Osteoblast (primary cell): ENCODE data around the gene TIAM2. TPM values are rescaled to one million over a fixed set of nuclear protein-coding genes. Genes with fewer than 3 reads are reported as not detected.

ENCODE experiments used
- DNase-seq: peaks from one replicate; pipeline ENCODE4 v3.0.0; 2011; ENCODE audit warnings: low spot score, mixed read lengths; ENCODE audit not compliant: insufficient read length; ENCODE audit errors: missing footprints
- H2AFZ ChIP-seq: 2 replicates; pipeline ENCODE4 v1.6.0; 2011; ENCODE audit warnings: mild to moderate bottlenecking, low read length
- H3K27ac ChIP-seq: 2 replicates; pipeline ENCODE4 v1.5.1; 2011; ENCODE audit warnings: mild to moderate bottlenecking, low read depth, low read length, moderate library complexity
- H3K27me3 ChIP-seq: 2 replicates; pipeline ENCODE4 v1.6.0; 2012; ENCODE audit warnings: mild to moderate bottlenecking, control low read depth, inconsistent platforms, low read length, moderate library complexity; ENCODE audit not compliant: insufficient read depth
- H3K36me3 ChIP-seq: 2 replicates; pipeline ENCODE4 v1.5.1; 2011; ENCODE audit warnings: mild to moderate bottlenecking, low read length, control low read depth, moderate library complexity; ENCODE audit not compliant: insufficient read depth
- H3K4me1 ChIP-seq: 2 replicates; pipeline ENCODE4 v1.5.1; 2011; ENCODE audit warnings: mild to moderate bottlenecking, low read length, control low read depth, moderate library complexity; ENCODE audit not compliant: insufficient read depth
- H3K4me2 ChIP-seq: 2 replicates; pipeline ENCODE4 v1.6.0; 2011; ENCODE audit warnings: mild to moderate bottlenecking, low read length; ENCODE audit not compliant: insufficient read depth
- H3K4me3 ChIP-seq: fragments of 200-600 bp; sonication (generic); 3 replicates; pipeline ENCODE4 v1.5.1; 2012; ENCODE audit warnings: mild to moderate bottlenecking, low read length, inconsistent platforms; ENCODE audit not compliant: insufficient read depth
- H3K79me2 ChIP-seq: 2 replicates; pipeline ENCODE4 v1.6.0; 2012; ENCODE audit warnings: mild to moderate bottlenecking, low read length, control low read depth, inconsistent platforms; ENCODE audit not compliant: insufficient read depth
- H3K9me3 ChIP-seq: 2 replicates; pipeline ENCODE4 v1.5.1; 2011; ENCODE audit warnings: low read depth, low read length, control low read depth
- H4K20me1 ChIP-seq: 2 replicates; pipeline ENCODE4 v1.6.0; 2012; ENCODE audit warnings: mild to moderate bottlenecking, low read length, control low read depth; ENCODE audit not compliant: insufficient read depth
- total RNA-seq: library from RNA; depleted of rRNA; stranded (reverse); fragments of >200 nt; gene quantifications from 2 replicates; pipeline ENCODE4 v1.2.3, GENCODE V29; 2012
- TF ChIP-seq, protein P1 (sequence below): IDR thresholded peaks from 2 replicates; pipeline ENCODE4 v1.5.1; 2011; ENCODE audit warnings: mild to moderate bottlenecking, low read depth, low read length, moderate library complexity; ENCODE audit errors: extremely low read depth

The TIAM2 gene
- total RNA-seq, 1 donor: 31.8 TPM

DNA sequence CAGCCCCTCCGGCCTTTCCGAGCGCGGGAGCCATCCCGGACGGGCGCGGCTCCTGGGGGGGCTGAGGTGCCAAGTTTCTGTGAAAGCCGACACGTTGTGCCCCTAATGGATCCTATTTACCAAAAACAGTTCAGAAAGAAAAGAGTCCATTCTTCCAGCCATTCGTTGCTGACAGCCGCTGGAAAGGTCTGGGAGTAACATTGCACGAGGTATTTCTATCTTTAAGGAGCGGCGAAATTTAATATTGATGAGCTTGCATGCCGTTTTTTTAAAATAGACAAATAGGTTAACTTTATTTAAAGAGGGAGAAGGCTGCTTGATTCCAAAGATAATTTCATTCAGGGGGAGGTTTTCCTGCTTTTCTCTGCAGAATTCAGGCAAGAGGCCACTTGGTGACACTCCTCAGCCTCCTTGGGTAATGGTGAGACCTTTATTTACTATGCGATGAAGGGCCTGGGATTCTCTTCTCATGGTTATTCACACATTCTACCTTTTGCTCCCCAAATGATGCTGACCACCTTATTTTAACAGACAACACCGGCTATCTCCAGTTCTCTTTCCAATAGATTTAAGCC is 988 bp downstream of the TIAM2 start:
- TF ChIP-seq, protein P1, sequence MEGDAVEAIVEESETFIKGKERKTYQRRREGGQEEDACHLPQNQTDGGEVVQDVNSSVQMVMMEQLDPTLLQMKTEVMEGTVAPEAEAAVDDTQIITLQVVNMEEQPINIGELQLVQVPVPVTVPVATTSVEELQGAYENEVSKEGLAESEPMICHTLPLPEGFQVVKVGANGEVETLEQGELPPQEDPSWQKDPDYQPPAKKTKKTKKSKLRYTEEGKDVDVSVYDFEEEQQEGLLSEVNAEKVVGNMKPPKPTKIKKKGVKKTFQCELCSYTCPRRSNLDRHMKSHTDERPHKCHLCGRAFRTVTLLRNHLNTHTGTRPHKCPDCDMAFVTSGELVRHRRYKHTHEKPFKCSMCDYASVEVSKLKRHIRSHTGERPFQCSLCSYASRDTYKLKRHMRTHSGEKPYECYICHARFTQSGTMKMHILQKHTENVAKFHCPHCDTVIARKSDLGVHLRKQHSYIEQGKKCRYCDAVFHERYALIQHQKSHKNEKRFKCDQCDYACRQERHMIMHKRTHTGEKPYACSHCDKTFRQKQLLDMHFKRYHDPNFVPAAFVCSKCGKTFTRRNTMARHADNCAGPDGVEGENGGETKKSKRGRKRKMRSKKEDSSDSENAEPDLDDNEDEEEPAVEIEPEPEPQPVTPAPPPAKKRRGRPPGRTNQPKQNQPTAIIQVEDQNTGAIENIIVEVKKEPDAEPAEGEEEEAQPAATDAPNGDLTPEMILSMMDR: no peak
- Histone ChIP-seq H3K9me3 (no peaks in the 10 kb centered on the region), H3K4me2 (peak overlapping the region; percentile 92), H3K27me3 (no peaks in the 10 kb centered on the region), H3K79me2 (no peaks in the 10 kb centered on the region), H3K36me3 (no peaks in the 10 kb centered on the region), H4K20me1 (peaks cover 3% of the 10 kb centered on the region), H3K4me3 (peak overlapping the region; percentile 86), H2AFZ (peak overlapping the region; percentile 86), H3K27ac (no peak overlapping the region), H3K4me1 (peaks cover 8% of the 10 kb centered on the region)
- DNase-seq: peak; percentile 47

DNA sequence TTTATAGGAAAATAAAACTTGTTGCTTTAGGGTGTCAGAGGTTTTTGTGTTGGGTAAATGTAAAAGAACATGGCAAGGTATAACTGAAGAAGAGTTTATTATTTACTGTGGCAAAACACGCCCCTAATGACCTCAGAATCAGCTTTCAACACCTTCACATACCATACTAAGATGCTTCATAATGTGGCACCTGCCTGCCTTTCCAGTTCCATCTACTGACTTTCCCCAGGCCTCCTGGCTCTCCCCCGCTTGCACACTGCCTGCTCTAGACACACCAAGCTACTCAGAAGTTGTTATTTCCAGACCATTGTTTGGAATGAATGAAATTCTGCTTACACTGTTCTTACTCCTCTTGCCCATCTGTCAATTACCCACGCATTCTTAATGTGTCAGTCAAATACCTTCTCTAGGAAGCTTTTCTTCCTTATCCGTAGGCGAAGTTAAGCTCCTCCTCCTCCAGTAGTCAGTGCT is 1.8 kb downstream of the TIAM2 start:
- TF ChIP-seq, protein P1: no peak
- Histone ChIP-seq H3K79me2 (no peaks in the 10 kb centered on the region), H3K4me2 (peak overlapping the region; percentile 92), H3K36me3 (no peaks in the 10 kb centered on the region), H3K4me3 (no peak overlapping the region), H3K27me3 (no peaks in the 10 kb centered on the region), H3K4me1 (peaks cover 16% of the 10 kb centered on the region), H2AFZ (no peak overlapping the region), H3K9me3 (no peaks in the 10 kb centered on the region), H3K27ac (no peak overlapping the region), H4K20me1 (peaks cover 3% of the 10 kb centered on the region)
- DNase-seq: peak; percentile 66

DNA sequence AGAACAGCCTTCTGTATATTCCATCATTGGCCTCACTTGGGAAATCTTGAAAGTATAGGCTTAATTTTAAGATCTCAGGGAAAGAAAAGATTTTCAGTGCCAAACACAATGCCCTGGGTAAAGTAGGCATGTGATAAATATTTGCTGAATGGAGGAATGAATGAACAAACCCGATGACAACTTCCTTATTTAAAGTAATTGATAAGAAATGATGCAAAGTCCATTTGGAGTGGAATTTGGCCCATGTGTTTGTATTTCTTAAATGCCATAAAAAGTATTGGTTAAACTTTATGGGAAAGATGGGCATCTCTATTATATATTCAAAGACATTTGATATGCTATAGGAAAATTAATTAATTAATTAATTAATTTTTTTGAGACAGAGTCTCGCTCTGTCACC is 3.7 kb downstream of the TIAM2 start:
- Histone ChIP-seq H3K36me3 (no peaks in the 10 kb centered on the region), H3K27ac (no peak overlapping the region), H3K4me3 (no peak overlapping the region), H3K79me2 (no peaks in the 10 kb centered on the region), H4K20me1 (peaks cover 3% of the 10 kb centered on the region), H3K4me1 (peaks cover 17% of the 10 kb centered on the region), H3K9me3 (no peaks in the 10 kb centered on the region), H3K27me3 (no peaks in the 10 kb centered on the region), H2AFZ (no peak overlapping the region), H3K4me2 (no peak overlapping the region)
- TF ChIP-seq, protein P1: no peak
- DNase-seq: no peak

DNA sequence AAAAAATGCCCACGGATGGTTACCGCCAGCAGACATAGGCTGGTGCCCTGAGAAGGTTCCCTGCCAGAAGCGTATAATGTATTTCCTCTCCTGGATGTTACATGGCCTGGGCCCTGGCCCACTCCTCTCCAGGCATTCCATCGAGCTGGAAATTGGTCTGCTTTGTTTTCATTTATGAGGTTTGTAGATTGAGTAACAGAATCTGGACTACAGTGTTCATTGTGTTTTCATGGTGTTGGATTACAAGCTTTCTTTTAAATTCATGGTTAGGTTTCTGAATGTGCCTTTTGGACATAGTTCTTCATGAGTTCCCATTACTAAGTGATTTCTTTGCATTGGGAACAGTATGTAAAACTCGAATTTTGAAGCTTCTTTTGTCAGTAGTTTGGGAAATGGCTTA is 6.4 kb downstream of the TIAM2 start:
- H3K9me3 ChIP-seq: no peaks in the 10 kb centered on the region
- H3K79me2 ChIP-seq: peaks cover 4% of the 10 kb centered on the region
- H4K20me1 ChIP-seq: no peaks in the 10 kb centered on the region
- TF ChIP-seq, protein P1: no peak
- H3K36me3 ChIP-seq: no peaks in the 10 kb centered on the region
- H2AFZ ChIP-seq: no peak overlapping the region
- peaks cover 12% of the 10 kb centered on the region for H3K4me1 ChIP-seq
- DNase-seq: peak; percentile 89
- peak overlapping the region; percentile 28 for H3K27ac ChIP-seq
- peak overlapping the region; percentile 18 for H3K4me3 ChIP-seq
- no peaks in the 10 kb centered on the region for H3K27me3 ChIP-seq
- H3K4me2 ChIP-seq: peak overlapping the region; percentile 41
